ENCODE results near the gene GRB2.

- TF ChIP-seq SUZ12 (IDR thresholded peaks at IDR 0.05), result no peak
- no peak for TF ChIP-seq FOXA1 (IDR thresholded peaks at IDR 0.05)
- TF ChIP-seq BHLHE40 (IDR thresholded peaks at IDR 0.05; ENCODE audit: borderline replicate concordance), result no peak
- no peak for TF ChIP-seq ARNT (IDR thresholded peaks at IDR 0.05)
- no peak for TF ChIP-seq ZNF384 (IDR thresholded peaks at IDR 0.05)
- no peak for TF ChIP-seq ELF4 (IDR thresholded peaks at IDR 0.05)
Measured at GRCh38 chr17:75442168-75443103, 37.0 kb upstream of the GRB2 start.
